Stomach smooth muscle (tissue), 2 donors: ENCODE data around the gene STAC2.

Experiments used
- H3K27ac ChIP-seq: one replicate; pipeline ENCODE4 v1.7.0; 2013; ENCODE audit warnings: mild to moderate bottlenecking, low read length, inconsistent platforms
- H3K27me3 ChIP-seq, 2 donors: one replicate each; pipeline ENCODE4 v1.7.0; 2013; ENCODE audit warnings: low read length in 2 of 2; ENCODE audit not compliant: insufficient read depth in 2 of 2, control insufficient read depth in 1 of 2
- H3K36me3 ChIP-seq, 2 donors: one replicate each; pipeline ENCODE4 v1.7.0; 2013; ENCODE audit warnings: low read length in 2 of 2; ENCODE audit not compliant: control insufficient read depth in 2 of 2, insufficient read depth in 2 of 2
- H3K4me1 ChIP-seq: one replicate; pipeline ENCODE4 v1.7.0; 2013; ENCODE audit warnings: low read length; ENCODE audit not compliant: control insufficient read depth, insufficient read depth
- H3K4me3 ChIP-seq, 2 donors: one replicate each; pipeline ENCODE4 v1.7.0; 2013; ENCODE audit warnings: low read length in 2 of 2
- H3K9ac ChIP-seq, 2 donors: one replicate each; pipeline ENCODE4 v1.7.0; 2013; ENCODE audit warnings: low read length in 2 of 2, mild to moderate bottlenecking in 1 of 2
- H3K9me3 ChIP-seq, 2 donors: one replicate each; pipeline ENCODE4 v1.7.0; 2013; ENCODE audit warnings: low read length in 2 of 2; ENCODE audit not compliant: control insufficient read depth in 2 of 2
- donor health status: healthy.
- donor health status: Pancreatic carcinoma.

STAC2 gene

DNA sequence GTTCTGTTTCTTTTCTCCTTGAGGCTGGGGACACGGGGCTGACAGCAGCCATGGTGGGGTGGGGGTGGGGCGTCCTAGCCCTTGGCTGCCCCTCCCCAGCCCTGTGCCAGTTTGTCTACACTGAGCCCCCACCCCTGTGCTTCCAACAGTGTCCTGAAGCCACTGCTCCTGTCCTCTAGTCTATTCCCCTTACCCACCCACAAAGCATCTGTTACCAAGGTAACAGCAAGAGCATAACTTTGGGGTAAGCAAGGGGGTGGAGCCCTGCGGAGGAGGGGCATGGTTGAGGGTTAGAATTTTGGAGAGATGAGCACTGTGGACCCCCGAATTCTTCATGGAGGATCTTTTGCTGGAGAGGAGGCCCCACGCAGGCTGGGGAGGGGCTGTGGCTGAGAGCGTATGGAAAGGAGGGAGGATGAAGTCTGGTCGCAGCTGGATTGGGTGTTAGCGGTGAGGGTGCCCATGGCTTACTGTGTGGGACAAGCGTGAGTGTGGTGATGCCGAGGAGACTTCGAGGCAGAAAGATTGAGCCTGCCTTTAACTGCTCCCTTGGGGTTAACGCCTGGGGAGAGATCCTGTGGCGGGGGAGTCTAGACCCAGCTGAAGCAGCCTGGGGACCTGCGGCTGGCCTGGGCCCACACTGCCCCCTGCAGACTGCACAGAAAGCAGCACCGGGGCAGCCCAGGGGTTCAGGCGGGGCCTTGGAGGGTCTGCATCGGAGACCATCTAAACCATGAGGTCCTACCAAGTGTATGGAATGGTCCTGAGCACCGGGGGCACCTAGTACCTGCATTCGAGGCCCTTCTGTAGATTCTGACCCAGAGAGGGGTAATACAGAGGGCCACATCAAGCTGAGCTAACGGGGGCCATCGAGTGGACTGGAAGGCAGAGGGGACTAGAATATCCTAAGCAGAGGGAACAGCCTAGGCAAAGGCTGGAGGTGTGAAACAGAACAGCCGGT lies 6.1 kb upstream of the STAC2 start:
- Histone ChIP-seq H3K9ac (no peak overlapping the region), H3K36me3 (no peaks in the 10 kb centered on the region), H3K4me1 (peaks cover 12% of the 10 kb centered on the region), H3K27ac (no peak overlapping the region), H3K9me3 (no peaks in the 10 kb centered on the region), H3K4me3 (peak overlapping the region; percentile 25 to 58), H3K27me3 (peaks cover 39 to 42% of the 10 kb centered on the region in 2 donors)

- H3K9me3 ChIP-seq: no peaks in the 10 kb centered on the region
- H3K27me3 ChIP-seq: peaks cover 39 to 49% of the 10 kb centered on the region in 2 donors
- no peak overlapping the region for H3K4me3 ChIP-seq
- H3K36me3 ChIP-seq: no peaks in the 10 kb centered on the region
- peaks cover 15% of the 10 kb centered on the region for H3K4me1 ChIP-seq
- no peak overlapping the region for H3K9ac ChIP-seq
- H3K27ac ChIP-seq: no peak overlapping the region
Observed at GRCh38 chr17:39231091-39231561, 5.4 kb upstream of the STAC2 start.

DNA sequence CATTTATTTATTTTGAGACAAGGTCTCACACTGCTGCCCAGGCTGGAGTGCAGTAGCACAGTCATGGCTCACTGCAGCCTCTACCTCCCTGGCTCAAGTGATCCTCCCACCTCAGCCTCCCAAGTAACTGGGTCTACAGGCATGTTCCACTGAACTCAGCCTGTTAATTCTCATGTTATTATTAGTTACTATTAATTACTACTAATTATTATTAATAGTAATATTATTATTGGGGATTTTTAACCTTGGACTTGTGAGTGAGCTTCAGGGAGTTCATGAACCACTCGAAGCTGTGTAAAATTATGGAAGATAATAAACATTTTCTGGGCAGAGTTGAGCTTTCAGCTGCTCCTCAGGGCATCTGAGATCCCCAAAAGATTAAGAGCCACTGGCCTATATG lies 4.6 kb upstream of the STAC2 start:
- no peaks in the 10 kb centered on the region for H3K9me3 ChIP-seq

GRCh38 chr17:39229274-39229913 lies 3.6 kb upstream of the STAC2 start:
- no peak overlapping the region for H3K4me3 ChIP-seq
- H3K36me3 ChIP-seq: no peaks in the 10 kb centered on the region
- H3K9ac ChIP-seq: no peak overlapping the region
- no peaks in the 10 kb centered on the region for H3K9me3 ChIP-seq
- peaks cover 28% of the 10 kb centered on the region for H3K4me1 ChIP-seq
- H3K27me3 ChIP-seq: peaks cover 37 to 62% of the 10 kb centered on the region in 2 donors
- no peak overlapping the region for H3K27ac ChIP-seq

More for the DNA sequence above, 4.6 kb upstream of the STAC2 start:
- H3K27ac ChIP-seq: no peak overlapping the region
- no peaks in the 10 kb centered on the region for H3K36me3 ChIP-seq
- peaks cover 19% of the 10 kb centered on the region for H3K4me1 ChIP-seq
- H3K27me3 ChIP-seq: peaks cover 37 to 52% of the 10 kb centered on the region in 2 donors
- no peak overlapping the region for H3K9ac ChIP-seq
- no peak overlapping the region for H3K4me3 ChIP-seq

DNA sequence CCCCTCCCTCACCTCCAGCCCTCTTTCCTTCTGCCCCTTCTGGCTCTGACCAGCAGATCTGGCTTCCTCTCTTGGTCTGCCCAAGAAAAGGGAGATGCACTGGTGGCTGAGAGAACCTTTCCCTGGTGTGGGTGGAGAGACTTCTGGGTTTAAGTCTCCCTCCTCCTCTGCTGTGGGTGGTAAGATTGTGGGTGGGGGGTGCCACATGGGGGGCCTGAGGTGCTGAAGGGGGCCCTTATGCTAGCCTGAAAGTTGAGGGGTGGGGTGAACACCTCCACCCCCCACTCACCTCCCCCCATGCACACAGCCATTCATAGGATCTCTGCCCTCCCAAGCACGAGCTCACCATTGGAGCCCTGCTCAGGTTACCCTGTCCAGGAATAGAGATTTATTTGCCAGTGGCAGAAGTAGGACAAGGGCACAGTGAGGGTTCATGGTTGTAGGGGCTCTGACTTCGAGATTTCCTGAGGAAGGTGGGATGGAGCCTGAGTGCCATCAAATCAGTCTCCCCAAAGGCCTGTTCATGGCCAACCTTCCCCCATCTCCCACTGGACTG lies 1.7 kb upstream of the STAC2 start:
- Histone ChIP-seq H3K27me3 (peaks cover 36 to 58% of the 10 kb centered on the region in 2 donors), H3K4me1 (peaks cover 28% of the 10 kb centered on the region), H3K27ac (no peak overlapping the region), H3K9me3 (no peaks in the 10 kb centered on the region), H3K9ac (no peak overlapping the region), H3K4me3 (no peak overlapping the region), H3K36me3 (no peaks in the 10 kb centered on the region)

- Histone ChIP-seq H3K36me3 (no peaks in the 10 kb centered on the region), H3K9me3 (no peaks in the 10 kb centered on the region), H3K9ac (peak overlapping the region in 1 of 2 donors; percentile 47), H3K27ac (no peak overlapping the region), H3K27me3 (peaks cover 24 to 45% of the 10 kb centered on the region in 2 donors), H3K4me1 (peaks cover 17% of the 10 kb centered on the region), H3K4me3 (peak overlapping the region; percentile 59 to 66)
Observed at GRCh38 chr17:39225959-39226683, 376 bp upstream of the STAC2 start.

DNA sequence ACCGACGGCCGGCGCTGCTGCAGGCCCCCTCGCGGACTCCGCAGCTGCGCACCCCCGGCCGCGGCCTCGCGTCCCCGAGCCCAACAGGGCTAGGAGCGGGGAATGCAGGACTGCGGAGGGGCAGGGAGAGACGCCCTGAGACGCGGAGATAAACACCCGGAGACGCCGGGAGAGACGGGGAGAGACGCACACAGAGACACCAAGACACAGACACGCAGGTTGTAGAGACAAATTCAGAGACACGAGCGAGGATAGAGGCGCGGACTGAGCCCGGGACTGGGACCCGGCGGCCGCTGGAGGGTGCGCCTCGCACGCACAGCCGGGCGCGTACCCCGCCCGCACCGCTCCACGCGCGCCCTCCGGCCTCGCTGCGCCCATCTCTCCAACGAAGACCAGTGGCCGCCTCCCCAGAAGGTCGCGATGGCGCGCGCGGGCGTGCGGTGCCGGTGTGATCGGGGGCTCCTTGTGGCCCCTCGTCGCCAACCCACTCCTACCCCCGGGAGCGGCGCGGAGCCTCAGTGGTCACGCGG lies 902 bp downstream of the STAC2 start:
- H3K27me3 ChIP-seq: peaks cover 20 to 43% of the 10 kb centered on the region in 2 donors
- H3K36me3 ChIP-seq: no peaks in the 10 kb centered on the region
- no peaks in the 10 kb centered on the region for H3K9me3 ChIP-seq
- no peak overlapping the region for H3K27ac ChIP-seq
- H3K4me1 ChIP-seq: peaks cover 16% of the 10 kb centered on the region
- no peak overlapping the region for H3K9ac ChIP-seq
- peak overlapping the region in 1 of 2 donors; percentile 66 for H3K4me3 ChIP-seq

GRCh38 chr17:39223907-39224777 lies 1.6 kb downstream of the STAC2 start:
- no peaks in the 10 kb centered on the region for H3K36me3 ChIP-seq
- H3K9ac ChIP-seq: no peak overlapping the region
- H3K27ac ChIP-seq: no peak overlapping the region
- peaks cover 16% of the 10 kb centered on the region for H3K4me1 ChIP-seq
- H3K4me3 ChIP-seq: peak overlapping the region in 1 of 2 donors; percentile 66
- H3K27me3 ChIP-seq: peaks cover 17 to 38% of the 10 kb centered on the region in 2 donors
- H3K9me3 ChIP-seq: no peaks in the 10 kb centered on the region

DNA sequence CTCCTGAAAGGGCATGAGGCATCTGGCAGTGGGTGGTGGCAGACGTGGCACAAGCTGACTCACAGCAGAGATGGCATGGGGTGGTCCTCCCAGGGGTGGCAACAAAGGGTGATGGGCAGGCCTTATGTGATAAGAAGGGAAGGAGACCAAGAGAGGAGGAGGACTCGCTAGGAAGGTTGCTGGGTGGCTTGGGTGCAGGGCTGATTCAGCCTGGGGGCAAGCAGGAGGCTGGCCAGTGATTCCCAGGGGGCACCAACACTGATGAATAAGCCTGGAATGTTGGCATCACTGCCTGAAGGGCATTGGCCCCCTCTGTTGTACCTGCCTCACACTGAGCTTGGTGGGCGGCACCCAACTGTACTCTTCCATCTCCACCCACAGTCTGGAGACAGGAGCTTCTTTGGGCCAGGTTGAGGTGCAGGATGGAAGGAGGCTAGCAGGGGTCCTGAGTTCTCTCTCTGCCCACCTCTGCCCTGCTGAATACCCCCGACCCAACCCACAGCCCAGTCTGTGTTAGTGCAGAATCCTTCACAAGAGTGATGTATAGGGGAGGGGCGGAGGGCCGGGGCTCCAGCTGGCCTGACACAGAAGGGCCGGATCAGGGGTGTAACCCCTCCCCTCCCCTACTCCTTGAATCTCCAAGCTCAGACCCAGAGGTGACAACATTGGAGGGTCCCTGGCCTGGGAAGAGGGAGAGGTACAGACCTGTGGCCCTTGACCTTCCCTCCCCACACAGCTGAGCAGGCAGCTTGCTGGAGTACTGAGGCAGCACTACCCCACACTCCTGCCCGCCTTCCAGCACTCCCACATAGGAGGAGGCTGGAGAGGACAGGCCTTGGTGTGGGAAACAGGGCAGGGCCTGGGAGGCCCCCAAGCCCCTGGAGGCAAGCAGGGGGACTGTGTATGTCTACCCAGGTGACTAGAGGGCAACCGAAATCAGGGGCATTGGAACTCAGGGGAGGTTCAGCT lies 2.6 kb downstream of the STAC2 start:
- peaks cover 14 to 36% of the 10 kb centered on the region in 2 donors for H3K27me3 ChIP-seq
- no peak overlapping the region for H3K4me3 ChIP-seq
- no peak overlapping the region for H3K27ac ChIP-seq

More for the DNA sequence above, 2.6 kb downstream of the STAC2 start:
- Histone ChIP-seq H3K9ac (no peak overlapping the region), H3K4me1 (peaks cover 16% of the 10 kb centered on the region), H3K9me3 (no peaks in the 10 kb centered on the region), H3K36me3 (no peaks in the 10 kb centered on the region)
